Thyroid gland (tissue), 4 donors: ENCODE results near the gene EIF4H. TPM values are rescaled to one million over a fixed set of nuclear protein-coding genes. Genes with fewer than 3 reads are reported as not detected.

Source experiments
- DNase-seq, 2 donors: peaks; one replicate each; pipeline ENCODE4 v3.0.0-alpha.2; 2019
- H3K27ac ChIP-seq, 3 donors: fragments of 200-600 bp; sonication (generic); 1 replicate in 2 of 3; 2 replicates in 1 of 3; pipeline ENCODE4 v1.5.1; 2016 to 2019; ENCODE audit warnings: mild to moderate bottlenecking in 1 of 3, moderate library complexity in 1 of 3
- H3K27me3 ChIP-seq: fragments of 200-600 bp; sonication (generic); one replicate; pipeline ENCODE4 v1.5.1; 2019
- H3K36me3 ChIP-seq, 2 donors: fragments of 200-600 bp; sonication (generic); one replicate each; pipeline ENCODE4 v1.5.1; 2016 to 2019
- H3K4me1 ChIP-seq, 2 donors: fragments of 200-600 bp; sonication (generic); one replicate each; pipeline ENCODE4 v1.5.1; 2017 to 2019
- H3K4me3 ChIP-seq, 3 donors: fragments of 200-600 bp; sonication (generic); replicated peaks in 1 of 3; 1 replicate in 2 of 3; 2 replicates in 1 of 3; pipeline ENCODE4 v1.5.1; 2016; ENCODE audit warnings: mild to moderate bottlenecking in 1 of 3
- H3K9me3 ChIP-seq: fragments of 200-600 bp; sonication (generic); one replicate; pipeline ENCODE4 v1.5.1; 2017
- POLR2A ChIP-seq, 2 donors: fragments of 450-650 bp; IDR thresholded peaks; one replicate each; pipeline ENCODE4 v1.6.1; 2017; ENCODE audit warnings: antibody characterized with exemption in 2 of 2, mild to moderate bottlenecking in 2 of 2, moderate library complexity in 1 of 2
- WGBS, 2 donors: methylation state at CpG; one replicate each; pipeline ENCODE4 v1.1.5; 2017; 5-methylcytosine and 5-hydroxymethylcytosine counted together
- intact Hi-C: fragments of 100-400 bp; cut with DNase I; formaldehyde crosslinking; loops from one replicate; pipeline ENCODE4 v1.15.1; 2023
- total RNA-seq, 4 donors: library from RNA; depleted of rRNA; stranded (reverse); fragments of >200 nt; gene quantifications; one replicate each; pipeline ENCODE4 v1.2.3, GENCODE V29; 2016
- TF ChIP-seq, protein P1 (sequence below), 6 experiments: fragments of 200-600 bp in 3 of 6; fragments of 450-650 bp in 3 of 6; sonication (generic) in 3 of 6; IDR thresholded peaks; one replicate each; pipeline ENCODE4 v1.5.1; 2016 to 2019; ENCODE audit warnings: antibody characterized with exemption in 6 of 6, mild to moderate bottlenecking in 2 of 6, inconsistent platforms in 1 of 6, moderate library complexity in 1 of 6

EIF4H gene
- total RNA-seq, 4 donors from 2014 or later: 267 to 323 (median 298) TPM

DNA sequence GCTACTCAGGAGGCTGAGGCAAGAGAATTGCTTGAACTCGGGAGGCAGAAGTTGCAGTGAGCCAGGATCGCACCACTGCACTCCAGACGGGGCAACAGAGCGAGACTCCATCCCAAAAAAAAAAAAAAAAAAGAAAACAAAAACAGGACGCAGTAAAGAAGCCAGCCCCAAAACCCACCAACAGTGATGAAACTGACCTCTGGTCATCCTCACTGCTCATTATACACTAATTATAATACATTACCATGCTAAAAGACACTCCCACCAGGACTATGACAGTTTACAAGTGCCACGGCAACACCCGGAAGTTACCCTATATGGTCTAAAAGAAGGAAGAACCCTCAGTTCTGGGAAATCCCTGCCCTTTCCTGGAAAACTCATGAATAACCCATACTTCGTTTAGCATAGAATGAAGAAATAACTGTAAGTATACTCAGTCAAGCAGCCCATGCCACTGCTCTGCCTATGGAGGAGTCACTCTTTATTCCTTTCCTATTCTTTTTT is 40.0 kb upstream of the EIF4H start:
- 68 to 78% methylated on average over 8 of the region's 8 CpGs for WGBS, 2 donors
- H3K27ac ChIP-seq: no peak overlapping the region
- H3K4me3 ChIP-seq: no peak overlapping the region
- TF ChIP-seq, protein P1, sequence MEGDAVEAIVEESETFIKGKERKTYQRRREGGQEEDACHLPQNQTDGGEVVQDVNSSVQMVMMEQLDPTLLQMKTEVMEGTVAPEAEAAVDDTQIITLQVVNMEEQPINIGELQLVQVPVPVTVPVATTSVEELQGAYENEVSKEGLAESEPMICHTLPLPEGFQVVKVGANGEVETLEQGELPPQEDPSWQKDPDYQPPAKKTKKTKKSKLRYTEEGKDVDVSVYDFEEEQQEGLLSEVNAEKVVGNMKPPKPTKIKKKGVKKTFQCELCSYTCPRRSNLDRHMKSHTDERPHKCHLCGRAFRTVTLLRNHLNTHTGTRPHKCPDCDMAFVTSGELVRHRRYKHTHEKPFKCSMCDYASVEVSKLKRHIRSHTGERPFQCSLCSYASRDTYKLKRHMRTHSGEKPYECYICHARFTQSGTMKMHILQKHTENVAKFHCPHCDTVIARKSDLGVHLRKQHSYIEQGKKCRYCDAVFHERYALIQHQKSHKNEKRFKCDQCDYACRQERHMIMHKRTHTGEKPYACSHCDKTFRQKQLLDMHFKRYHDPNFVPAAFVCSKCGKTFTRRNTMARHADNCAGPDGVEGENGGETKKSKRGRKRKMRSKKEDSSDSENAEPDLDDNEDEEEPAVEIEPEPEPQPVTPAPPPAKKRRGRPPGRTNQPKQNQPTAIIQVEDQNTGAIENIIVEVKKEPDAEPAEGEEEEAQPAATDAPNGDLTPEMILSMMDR (IDR thresholded peaks at IDR 0.05): no peak
- TF ChIP-seq POLR2A (IDR thresholded peaks at IDR 0.05): no peak
- H3K4me1 ChIP-seq: no peaks in the 10 kb centered on the region
- no peaks in the 10 kb centered on the region for H3K9me3 ChIP-seq
- intact Hi-C loops: no loop called here
- H3K36me3 ChIP-seq: no peaks in the 10 kb centered on the region
- DNase-seq: no peak
- no peaks in the 10 kb centered on the region for H3K27me3 ChIP-seq

DNA sequence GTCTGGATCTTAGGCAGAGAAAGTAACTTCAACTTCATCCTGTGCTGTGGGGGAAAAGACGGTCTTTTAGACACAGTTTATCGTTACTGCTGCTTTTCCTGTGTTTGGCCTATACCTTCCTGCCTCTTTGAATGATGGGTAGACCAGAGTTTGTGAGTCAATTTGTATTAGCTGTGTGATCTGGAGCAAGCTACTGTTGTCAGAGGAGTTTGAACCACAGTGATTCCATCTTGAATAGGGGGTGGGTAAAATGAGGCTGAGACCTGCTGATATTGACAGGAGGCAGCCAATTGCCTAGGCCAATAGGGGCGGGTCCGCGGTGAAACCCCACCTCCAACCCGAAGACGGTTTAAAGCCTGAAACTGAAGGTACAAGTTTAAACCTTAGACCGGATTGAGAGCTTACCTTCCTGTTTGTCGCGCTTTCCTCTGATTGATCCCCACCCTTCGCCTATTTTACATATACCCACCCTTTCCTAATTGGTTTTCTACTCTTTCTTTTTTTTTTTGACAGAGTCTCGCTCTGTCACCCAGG is 35.8 kb upstream of the EIF4H start:
- H3K27me3 ChIP-seq: no peaks in the 10 kb centered on the region
- no peak overlapping the region for H3K27ac ChIP-seq
- 90 to 92% methylated on average over 12 of the region's 12 CpGs for WGBS, 2 donors
- intact Hi-C loops: no loop called here
- H3K4me3 ChIP-seq: no peak overlapping the region
- H3K4me1 ChIP-seq: no peaks in the 10 kb centered on the region
- TF ChIP-seq, protein P1 (IDR thresholded peaks at IDR 0.05): no peak
- TF ChIP-seq POLR2A (IDR thresholded peaks at IDR 0.05): no peak
- no peaks in the 10 kb centered on the region for H3K36me3 ChIP-seq
- no peaks in the 10 kb centered on the region for H3K9me3 ChIP-seq
- no peak for DNase-seq

DNA sequence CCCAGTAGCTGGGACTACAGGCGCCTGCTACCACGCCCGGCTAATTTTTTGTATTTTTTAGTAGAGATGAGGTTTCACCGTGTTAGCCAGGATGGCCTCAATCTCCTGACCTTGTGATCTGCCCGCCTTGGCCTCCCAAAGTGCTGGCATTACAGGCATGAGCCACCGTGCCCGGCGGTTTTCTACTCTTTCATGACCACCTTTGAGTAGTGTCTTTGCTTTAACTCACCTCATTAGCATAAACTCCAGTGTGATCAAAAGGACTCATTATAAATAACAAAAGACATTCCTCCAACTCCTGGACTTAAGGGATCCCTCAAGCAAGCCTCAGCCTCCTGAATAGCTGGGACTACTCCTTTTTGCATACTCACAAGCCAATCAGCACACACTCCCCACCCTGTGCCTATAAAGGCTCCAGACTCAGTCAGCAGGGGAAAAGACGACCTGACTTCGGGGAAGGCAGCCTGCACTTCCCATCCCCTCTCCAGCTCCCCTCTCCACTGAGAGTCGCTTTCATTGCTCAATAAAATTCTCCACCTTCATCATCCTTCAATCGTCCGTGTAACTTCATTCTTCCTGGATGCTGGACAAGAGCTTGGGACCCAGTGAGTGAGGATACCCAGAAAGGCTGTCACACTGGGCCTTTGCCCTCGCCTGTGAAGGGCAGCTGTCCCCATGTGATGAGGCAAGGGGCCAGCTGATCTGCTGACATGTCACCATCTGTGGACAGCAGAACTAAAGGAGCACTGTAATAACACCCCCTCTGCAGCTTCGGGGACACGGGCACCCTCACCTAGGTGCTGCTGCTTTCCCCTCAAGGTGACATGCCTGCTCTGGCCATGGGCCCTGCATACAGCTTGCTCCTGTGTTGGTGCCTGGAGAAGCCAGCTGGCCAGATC is 35.0 kb upstream of the EIF4H start:
- H3K36me3 ChIP-seq: no peaks in the 10 kb centered on the region
- no peaks in the 10 kb centered on the region for H3K4me1 ChIP-seq
- no peaks in the 10 kb centered on the region for H3K27me3 ChIP-seq
- intact Hi-C loops: no loop called here
- no peak overlapping the region for H3K27ac ChIP-seq
- no peak overlapping the region for H3K4me3 ChIP-seq
- DNase-seq: no peak
- 93 to 95% methylated on average over 16 of the region's 16 CpGs for WGBS, 2 donors
- TF ChIP-seq, protein P1 (IDR thresholded peaks at IDR 0.05): no peak
- TF ChIP-seq POLR2A (IDR thresholded peaks at IDR 0.05): no peak
- H3K9me3 ChIP-seq: no peaks in the 10 kb centered on the region

DNA sequence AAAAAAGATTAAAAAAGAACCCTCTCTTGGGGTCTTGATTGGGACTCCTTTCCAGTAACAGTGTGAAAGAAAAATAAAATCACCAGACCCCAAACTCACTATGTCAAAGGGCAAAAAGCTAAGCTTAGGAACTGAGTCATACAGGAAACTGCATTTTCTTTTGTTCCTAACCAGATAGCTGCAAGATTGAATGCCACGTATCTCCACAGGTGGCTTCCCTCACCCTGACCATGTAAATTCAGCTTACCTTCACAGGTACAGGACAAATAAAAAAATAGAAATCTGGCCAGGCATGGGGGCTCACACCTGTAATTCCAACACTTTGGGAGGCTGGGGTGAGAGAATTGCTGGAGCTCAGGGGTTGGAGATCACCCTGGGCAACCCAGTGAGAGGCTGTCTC is 32.5 kb upstream of the EIF4H start:
- H3K4me3 ChIP-seq: no peak overlapping the region
- no peaks in the 10 kb centered on the region for H3K9me3 ChIP-seq
- H3K27ac ChIP-seq: no peak overlapping the region
- intact Hi-C loops: no loop called here
- WGBS, 2 donors: 72 to 76% methylated on average over 1 of the region's 1 CpG
- no peaks in the 10 kb centered on the region for H3K27me3 ChIP-seq
- DNase-seq: no peak
- no peaks in the 10 kb centered on the region for H3K4me1 ChIP-seq
- no peaks in the 10 kb centered on the region for H3K36me3 ChIP-seq
- TF ChIP-seq, protein P1 (IDR thresholded peaks at IDR 0.05): no peak
- no peak for TF ChIP-seq POLR2A (IDR thresholded peaks at IDR 0.05)

DNA sequence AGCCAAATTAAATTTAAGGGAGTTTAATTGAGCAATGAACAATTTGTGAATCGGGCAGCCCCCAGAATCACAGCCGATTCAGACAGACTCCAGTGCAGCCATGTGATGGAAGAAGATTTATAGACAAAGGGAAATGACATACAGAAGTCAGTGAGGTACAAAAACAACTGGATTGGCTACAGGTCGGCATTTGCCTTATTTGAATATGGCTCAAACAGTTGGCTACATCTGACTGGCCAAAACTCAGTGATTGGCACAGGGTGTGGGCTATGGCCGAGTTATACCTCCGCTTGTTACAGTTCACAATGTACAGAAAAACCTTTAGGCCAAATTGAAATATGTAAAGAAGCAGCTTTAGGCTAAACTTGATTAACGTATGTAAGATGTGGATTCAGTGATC is 30.8 kb upstream of the EIF4H start:
- DNase-seq: no peak
- H3K4me3 ChIP-seq: no peak overlapping the region
- no peaks in the 10 kb centered on the region for H3K9me3 ChIP-seq
- H3K27me3 ChIP-seq: no peaks in the 10 kb centered on the region
- no peak overlapping the region for H3K27ac ChIP-seq
- no peak for TF ChIP-seq POLR2A (IDR thresholded peaks at IDR 0.05)
- TF ChIP-seq, protein P1 (IDR thresholded peaks at IDR 0.05): no peak
- intact Hi-C loops: no loop called here
- H3K4me1 ChIP-seq: no peaks in the 10 kb centered on the region
- 79 to 80% methylated on average over 6 of the region's 6 CpGs for WGBS, 2 donors
- H3K36me3 ChIP-seq: no peaks in the 10 kb centered on the region
